NCI-H2171 treated with DMSO at 0.1 percent for 48 hours (cell line): Measurements from ENCODE around the gene NUS1.
"Not testable (repeated sequence)": the region's sequence is repeated elsewhere in the genome, so short reads cannot be mapped to it uniquely, and the experiment has no call there.

Experiments
- DNase-seq: peaks from one replicate; lab custom pipeline; 2025; lab: John Stamatoyannopoulos, UW

NUS1 gene

DNA sequence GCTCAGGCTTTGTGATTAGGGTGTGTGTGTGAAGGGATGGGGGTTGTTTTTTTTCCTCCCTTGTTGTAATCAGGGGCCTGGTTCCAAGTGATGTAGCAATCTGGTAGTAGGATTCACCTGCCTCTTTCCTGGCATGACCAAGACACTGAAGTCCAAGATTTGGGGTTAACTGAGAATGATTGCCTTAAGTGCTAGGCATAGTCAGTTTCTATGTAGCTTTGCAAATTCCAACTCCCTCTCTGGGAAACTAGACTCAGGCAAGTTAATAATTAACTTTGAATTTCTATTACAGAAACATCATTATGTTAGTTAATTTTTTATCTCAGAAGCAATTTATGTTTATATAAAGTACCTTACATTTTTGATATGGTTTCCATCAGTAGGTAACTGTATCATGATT is 43.6 kb downstream of the NUS1 start:
- DNase-seq, result no peak

DNA sequence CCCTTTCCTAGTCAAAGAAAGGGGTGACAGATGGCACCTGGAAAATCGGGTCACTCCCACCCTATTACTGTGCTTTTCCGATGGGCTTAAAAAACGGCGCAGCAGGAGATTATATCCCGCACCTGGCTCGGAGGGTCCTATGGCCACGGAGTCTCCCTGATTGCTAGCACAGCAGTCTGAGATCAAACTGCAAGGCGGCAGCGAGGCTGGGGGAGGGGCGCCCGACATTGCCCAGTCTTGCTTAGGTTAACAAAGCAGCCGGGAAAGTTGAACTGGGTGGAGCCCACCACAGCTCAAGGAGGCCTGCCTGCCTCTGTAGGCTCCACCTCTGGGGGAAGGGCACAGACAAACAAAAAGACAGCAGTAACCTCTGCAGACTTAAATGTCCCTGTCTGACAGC is 46.3 kb downstream of the NUS1 start:
- DNase-seq, result not testable (repeated sequence)

DNA sequence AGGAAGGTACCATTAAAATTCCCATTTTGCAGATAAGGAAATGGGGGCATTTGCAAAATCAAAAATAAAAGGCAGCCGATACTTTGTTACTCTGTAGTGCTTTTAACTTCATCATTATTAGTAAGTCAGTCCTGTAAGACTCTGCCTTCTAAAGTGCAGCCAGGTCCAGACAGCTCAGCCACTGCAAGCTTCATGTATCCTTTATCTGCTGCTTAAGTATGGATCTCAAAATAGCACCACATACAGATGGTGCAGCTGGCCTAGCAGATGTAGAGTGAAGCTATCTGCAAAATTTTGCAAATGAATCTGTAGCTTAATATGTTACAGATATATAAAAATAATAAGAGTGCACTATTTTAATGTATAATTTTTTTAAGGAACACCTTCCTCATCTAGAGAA is 53.4 kb downstream of the NUS1 start:
- DNase-seq, result no peak

DNA sequence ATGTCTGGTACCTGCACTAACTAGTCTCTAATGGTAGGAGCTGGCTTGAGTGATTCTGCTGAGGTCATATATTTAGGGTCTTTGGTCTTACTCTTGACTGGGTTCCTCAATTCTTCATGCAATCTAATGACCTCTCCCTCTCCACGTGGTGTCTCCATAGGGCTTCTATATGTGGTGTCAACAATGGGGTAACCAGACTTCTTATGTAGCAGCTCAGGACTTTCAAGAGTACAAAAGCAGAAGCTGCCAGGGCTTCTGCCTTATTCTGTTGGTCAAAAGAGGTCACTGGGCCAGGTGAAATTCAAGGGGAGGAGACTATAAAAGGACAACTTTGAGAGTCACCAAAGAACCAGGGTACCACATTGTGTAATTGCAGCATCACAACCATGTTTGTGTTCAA is 54.3 kb downstream of the NUS1 start:
- DNase-seq, result no peak

DNA sequence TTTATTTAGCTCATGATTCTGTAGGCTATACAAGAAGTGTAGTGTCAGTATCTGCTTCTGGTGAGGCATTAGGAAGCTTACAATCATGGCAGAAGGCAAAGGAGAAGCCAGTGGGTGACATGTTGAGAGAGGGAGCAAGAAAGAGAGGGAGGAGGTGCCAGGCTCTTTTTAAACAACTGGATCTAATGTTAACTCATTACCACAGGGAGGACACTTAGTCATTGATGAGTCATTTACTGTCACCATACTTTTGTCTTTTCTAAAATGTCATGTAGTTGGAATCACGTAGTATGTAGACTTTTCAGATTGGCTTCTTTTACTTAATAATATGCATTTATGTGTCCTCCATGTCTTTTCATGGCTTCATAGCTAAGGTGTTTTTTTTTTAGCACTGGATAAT is 58.1 kb downstream of the NUS1 start:
- no peak for DNase-seq

DNA sequence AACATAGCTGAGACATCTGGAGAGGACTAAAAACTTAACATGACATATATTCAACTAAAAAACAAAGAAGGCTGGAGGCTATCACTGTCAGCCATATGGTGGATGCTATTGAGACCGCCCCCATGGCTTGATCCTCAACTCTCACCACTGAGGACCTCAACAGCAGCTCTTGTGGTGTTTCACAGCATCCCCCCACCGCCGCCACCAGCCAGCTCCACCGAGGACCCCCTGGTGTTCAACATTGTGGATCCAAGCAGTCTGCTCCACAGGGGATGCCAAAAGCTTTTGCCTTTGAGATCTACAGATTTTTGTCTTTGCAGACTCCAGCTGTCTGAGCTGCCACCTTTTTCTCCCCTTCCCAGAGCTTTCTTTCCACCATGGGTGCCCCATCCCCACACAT is 64.6 kb downstream of the NUS1 start:
- DNase-seq, result no peak

DNA sequence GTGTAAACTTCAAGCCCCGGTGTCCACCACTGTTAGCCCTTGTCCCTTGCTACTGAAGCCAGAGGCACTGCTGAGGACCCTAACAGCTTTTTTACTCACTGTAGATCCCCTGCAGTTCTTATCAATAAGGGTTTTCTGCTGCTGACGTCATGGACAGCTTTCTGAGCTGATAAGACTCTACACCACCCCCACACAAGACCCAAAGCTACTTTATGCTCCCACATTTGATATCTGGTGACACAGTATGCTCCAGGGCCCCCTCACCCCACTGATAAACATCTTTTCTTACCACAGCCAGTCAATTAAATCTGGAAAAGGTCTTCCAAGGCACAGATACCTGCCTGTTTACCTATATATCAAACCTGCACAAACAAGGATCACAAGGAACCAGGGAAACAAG is 65.3 kb downstream of the NUS1 start:
- no peak for DNase-seq

DNA sequence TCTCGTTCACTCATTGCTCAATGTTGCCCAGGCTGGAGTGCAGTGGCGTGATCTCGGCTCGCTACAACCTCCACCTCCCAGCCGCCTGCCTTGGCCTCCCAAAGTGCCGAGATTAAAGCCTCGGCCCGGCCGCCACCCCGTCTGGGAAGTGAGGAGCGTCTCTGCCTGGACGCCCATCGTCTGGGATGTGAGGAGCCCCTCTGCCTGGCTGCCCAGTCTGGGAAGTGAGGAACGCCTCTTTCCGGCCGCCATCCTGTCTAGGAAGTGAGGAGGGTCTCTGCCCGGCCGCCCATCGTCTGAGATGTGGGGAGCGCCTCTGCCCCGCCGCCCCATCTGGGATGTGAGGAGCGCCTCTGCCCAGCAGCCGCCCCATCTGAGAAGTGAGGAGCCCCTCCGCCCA is 75.4 kb downstream of the NUS1 start:
- not testable (repeated sequence) for DNase-seq
